ENCODE data around the gene HDX.
"Not testable (repeated sequence)": the region's sequence is repeated elsewhere in the genome, so short reads cannot be mapped to it uniquely, and the experiment has no call there.

The HDX gene

GRCh38 chrX:84320023-84320422, 182.2 kb downstream of the HDX start:
- no peaks in the 10 kb centered on the region for H3K36me3 Mint-ChIP-seq (ENCODE audit: insufficient read depth)
- ATAC-seq (replicated peaks; ENCODE audit: extremely low read depth, poor library complexity, severe bottlenecking) (no peak), DNase-seq (ENCODE audit: low spot score in 2 of 2) (no peak)
- H3K27ac Mint-ChIP-seq (ENCODE audit: low read depth) = no peak overlapping the region
- H3K4me1 Mint-ChIP-seq = no peaks in the 10 kb centered on the region
- H3K27me3 Mint-ChIP-seq = no peaks in the 10 kb centered on the region
- H3K9me3 Mint-ChIP-seq = peaks cover 6% of the 10 kb centered on the region
- H3K4me3 Mint-ChIP-seq = no peak overlapping the region

DNA sequence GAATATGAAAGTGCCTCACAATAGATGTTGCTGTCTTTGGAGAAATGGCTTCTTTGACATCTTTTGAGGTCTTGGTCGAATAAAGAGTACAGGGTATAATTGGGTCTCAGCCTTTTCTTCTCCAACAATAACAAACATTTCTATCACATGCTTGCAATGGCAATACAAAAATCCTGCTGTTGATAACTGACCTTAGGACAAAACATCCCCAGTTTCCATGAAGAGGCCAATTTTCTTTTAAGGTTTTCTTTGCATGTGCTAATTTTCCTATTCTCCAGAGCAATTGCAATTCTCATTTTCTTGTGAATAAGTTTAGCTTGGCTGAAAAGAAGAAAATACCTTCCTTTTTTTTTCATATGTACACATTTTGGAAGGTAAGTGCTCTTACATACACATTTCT, 183.6 kb downstream of the HDX start:
- no peak for DNase-seq (ENCODE audit: low spot score in 2 of 2)
- Mint-ChIP-seq H3K27ac (ENCODE audit: low read depth) (no peak overlapping the region), H3K4me1 (no peaks in the 10 kb centered on the region), H3K27me3 (no peaks in the 10 kb centered on the region), H3K4me3 (no peak overlapping the region), H3K9me3 (peaks cover 6% of the 10 kb centered on the region), H3K36me3 (ENCODE audit: insufficient read depth) (no peaks in the 10 kb centered on the region)
- no peak for ATAC-seq (replicated peaks; ENCODE audit: extremely low read depth, poor library complexity, severe bottlenecking)

DNA sequence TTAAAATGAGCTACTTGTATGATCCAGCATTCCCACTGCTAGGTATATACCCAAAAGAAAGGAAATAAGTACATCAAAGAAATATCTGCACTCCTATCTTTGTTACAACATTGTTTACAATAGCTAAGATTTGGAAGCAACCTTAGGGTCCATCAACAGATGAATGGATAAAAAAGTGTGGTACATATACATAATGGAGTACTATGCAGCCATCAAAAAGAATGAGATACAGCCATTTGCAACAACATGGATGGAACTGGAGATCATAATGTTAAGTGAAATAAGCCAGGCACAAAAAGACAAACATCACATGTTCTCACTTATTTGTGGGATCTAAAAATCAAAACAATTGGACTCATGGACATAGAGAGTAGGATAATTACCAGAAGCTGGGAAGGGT, 186.3 kb downstream of the HDX start:
- H3K36me3 Mint-ChIP-seq (ENCODE audit: insufficient read depth); H3K4me1 Mint-ChIP-seq; H3K4me3 Mint-ChIP-seq; H3K27ac Mint-ChIP-seq (ENCODE audit: low read depth); ATAC-seq (replicated peaks; ENCODE audit: extremely low read depth, poor library complexity, severe bottlenecking); H3K27me3 Mint-ChIP-seq; DNase-seq (ENCODE audit: low spot score in 2 of 2): not testable (repeated sequence)
- peaks cover 13% of the 10 kb centered on the region for H3K9me3 Mint-ChIP-seq

All from central memory CD8-positive, alpha-beta T cell (primary cell).